Gastroesophageal sphincter (tissue), 4 donors: ENCODE data around the gene RIPOR3. TPM values are rescaled to one million over a fixed set of nuclear protein-coding genes. Genes with fewer than 3 reads are reported as not detected.

ENCODE experiments used
- ATAC-seq: fragments of 150-250 bp; one replicate; pipeline ENCODE4 v1.9.1; 2016; ENCODE audit warnings: mild to moderate bottlenecking, moderate library complexity
- H3K27ac ChIP-seq, 4 donors: fragments of 200-600 bp; sonication (generic) in 3 of 4; 1 replicate in 3 of 4; 2 replicates in 1 of 4; pipeline ENCODE4 v1.5.1; 2016 to 2019
- H3K27me3 ChIP-seq: fragments of 200-600 bp; sonication (generic); one replicate; pipeline ENCODE4 v1.5.1; 2019
- H3K36me3 ChIP-seq, 2 donors: fragments of 200-600 bp; sonication (generic); one replicate each; pipeline ENCODE4 v1.5.1; 2019; ENCODE audit warnings: control low read depth in 1 of 2
- H3K4me1 ChIP-seq, 3 donors: fragments of 200-600 bp; sonication (generic); 1 replicate in 2 of 3; 2 replicates in 1 of 3; pipeline ENCODE4 v1.5.1; 2016 to 2019; ENCODE audit warnings: control low read depth in 2 of 3
- H3K4me3 ChIP-seq, 2 donors: fragments of 200-600 bp; sonication (generic); one replicate each; pipeline ENCODE4 v1.5.1; 2019; ENCODE audit warnings: mild to moderate bottlenecking in 1 of 2, moderate library complexity in 1 of 2
- H3K9me3 ChIP-seq, 3 donors: fragments of 200-600 bp; sonication (generic); one replicate each; pipeline ENCODE4 v1.5.1; 2017 to 2019; ENCODE audit warnings: control low read depth in 2 of 3
- CTCF ChIP-seq, 4 experiments: fragments of 200-600 bp in 2 of 4; fragments of 450-650 bp in 2 of 4; sonication (generic) in 1 of 4; IDR thresholded peaks; one replicate each; pipeline ENCODE4 v1.5.1; 2017 to 2019; ENCODE audit warnings: antibody characterized with exemption in 4 of 4, mild to moderate bottlenecking in 2 of 4, moderate library complexity in 2 of 4
- EP300 ChIP-seq: sonication (generic); formaldehyde crosslinking; IDR thresholded peaks from one replicate; pipeline ENCODE4 v1.6.1; 2017; ENCODE audit warnings: antibody characterized with exemption, mild to moderate bottlenecking
- POLR2A ChIP-seq, 2 donors: fragments of 450-650 bp; IDR thresholded peaks; one replicate each; pipeline ENCODE4 v1.6.1; 2017; ENCODE audit warnings: antibody characterized with exemption in 2 of 2, mild to moderate bottlenecking in 2 of 2, moderate library complexity in 1 of 2
- POLR2AphosphoS5 ChIP-seq: sonication (generic); formaldehyde crosslinking; IDR thresholded peaks from one replicate; pipeline ENCODE4 v1.6.1; 2017; ENCODE audit warnings: antibody characterized with exemption
- WGBS, 2 donors: methylation state at CpG; one replicate each; pipeline ENCODE4 v1.1.5; 2018; ENCODE audit warnings: low coverage in 1 of 2; 5-methylcytosine and 5-hydroxymethylcytosine counted together
- total RNA-seq, 4 donors: library from RNA; depleted of rRNA; stranded (reverse); fragments of >200 nt; gene quantifications; one replicate each; pipeline ENCODE4 v1.1.0, GENCODE V29; 2016

The RIPOR3 gene
- total RNA-seq, 4 donors from 2014 or later: 8.2 to 24.1 (median 12.9) TPM

DNA sequence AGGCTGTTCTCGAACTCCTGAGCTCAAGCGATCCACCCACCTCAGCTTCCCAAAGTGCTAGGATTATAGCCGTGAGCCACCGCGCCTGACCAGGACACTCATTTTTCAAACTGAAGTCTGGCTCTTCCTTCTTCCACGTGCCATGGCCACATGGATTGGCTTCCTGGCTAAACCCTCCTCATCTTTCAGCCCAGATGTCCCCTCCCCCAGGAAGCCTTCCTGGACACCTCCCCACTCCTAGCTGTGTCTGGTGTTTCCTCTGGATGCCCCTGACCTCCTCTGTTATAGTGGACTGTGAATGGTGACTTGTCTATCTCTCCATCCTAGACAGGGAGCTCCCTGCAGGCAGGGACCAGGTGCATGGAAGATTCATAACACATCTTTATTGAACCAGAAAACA lies 57.2 kb downstream of the RIPOR3 start:
- H3K4me1 ChIP-seq: peaks cover 0 to 51% (median 21%) of the 10 kb centered on the region in 3 donors
- no peaks in the 10 kb centered on the region for H3K36me3 ChIP-seq
- no peak overlapping the region for H3K27ac ChIP-seq
- no peak for ATAC-seq
- H3K9me3 ChIP-seq: no peaks in the 10 kb centered on the region
- WGBS, 2 donors: 71 to 100% methylated on average over 2 to 6 of the region's 6 CpGs
- TF ChIP-seq POLR2AphosphoS5: no peak
- no peak for TF ChIP-seq CTCF (IDR thresholded peaks at IDR 0.05)
- no peak for TF ChIP-seq EP300
- TF ChIP-seq POLR2A (IDR thresholded peaks at IDR 0.05): no peak
- H3K4me3 ChIP-seq: no peak overlapping the region
- H3K27me3 ChIP-seq: no peaks in the 10 kb centered on the region

GRCh38 chr20:50633361-50633760 lies 58.0 kb downstream of the RIPOR3 start:
- Histone ChIP-seq H3K4me1 (peaks cover 0 to 50% (median 19%) of the 10 kb centered on the region in 3 donors), H3K4me3 (no peak overlapping the region), H3K27me3 (no peaks in the 10 kb centered on the region), H3K36me3 (no peaks in the 10 kb centered on the region), H3K9me3 (no peaks in the 10 kb centered on the region), H3K27ac (no peak overlapping the region)
- 69 to 77% methylated on average over 3 to 5 of the region's 10 CpGs for WGBS, 2 donors
- TF ChIP-seq CTCF (IDR thresholded peaks at IDR 0.05) (no peak), EP300 (no peak), POLR2AphosphoS5 (no peak), POLR2A (IDR thresholded peaks at IDR 0.05) (no peak)
- no peak for ATAC-seq

GRCh38 chr20:50632701-50633100 lies 58.6 kb downstream of the RIPOR3 start:
- TF ChIP-seq CTCF (IDR thresholded peaks at IDR 0.05) (no peak), EP300 (no peak)
- no peak overlapping the region for H3K4me3 ChIP-seq
- no peaks in the 10 kb centered on the region for H3K9me3 ChIP-seq
- H3K27ac ChIP-seq: no peak overlapping the region
- ATAC-seq: no peak
- 80 to 95% methylated on average over 1 to 4 of the region's 5 CpGs for WGBS, 2 donors
- no peaks in the 10 kb centered on the region for H3K27me3 ChIP-seq
- H3K36me3 ChIP-seq: no peaks in the 10 kb centered on the region
- H3K4me1 ChIP-seq: peaks cover 0 to 44% (median 17%) of the 10 kb centered on the region in 3 donors

- H3K4me1 ChIP-seq: peaks cover 0 to 39% (median 17%) of the 10 kb centered on the region in 3 donors
- H3K9me3 ChIP-seq: no peaks in the 10 kb centered on the region
- ATAC-seq: no peak
- no peak overlapping the region for H3K4me3 ChIP-seq
- no peaks in the 10 kb centered on the region for H3K27me3 ChIP-seq
- 73 to 87% methylated on average over 3 to 5 of the region's 7 CpGs for WGBS, 2 donors
- TF ChIP-seq CTCF (IDR thresholded peaks at IDR 0.05): no peak
- H3K27ac ChIP-seq: no peak overlapping the region
- H3K36me3 ChIP-seq: no peaks in the 10 kb centered on the region
Observed at GRCh38 chr20:50632236-50632635, 59.1 kb downstream of the RIPOR3 start.

GRCh38 chr20:50630578-50631263 lies 60.6 kb downstream of the RIPOR3 start:
- Histone ChIP-seq H3K36me3 (no peaks in the 10 kb centered on the region), H3K4me1 (peaks cover 0 to 36% (median 10%) of the 10 kb centered on the region in 3 donors), H3K9me3 (no peaks in the 10 kb centered on the region), H3K4me3 (no peak overlapping the region), H3K27me3 (no peaks in the 10 kb centered on the region), H3K27ac (no peak overlapping the region)
- 78 to 100% methylated on average over 1 to 8 of the region's 21 CpGs for WGBS, 2 donors
- TF ChIP-seq POLR2A (IDR thresholded peaks at IDR 0.05) (no peak), POLR2AphosphoS5 (no peak), CTCF (IDR thresholded peaks at IDR 0.05) (no peak), EP300 (no peak)
- no peak for ATAC-seq
